ENCODE measurements around the gene KLK13. TPM values are rescaled to one million over a fixed set of nuclear protein-coding genes. Genes with fewer than 3 reads are reported as not detected.
A peak's percentile ranks its signal among the peaks of the same experiment; 100 is the strongest.

The KLK13 gene
- polyA plus RNA-seq, 6 donors from 2014 or later, result not detected

- peaks cover 2 to 10% (median 4%) of the 10 kb centered on the region in 3 donors for H3K4me1 Mint-ChIP-seq
- no peaks in the 10 kb centered on the region for H3K36me3 Mint-ChIP-seq
- H3K27ac Mint-ChIP-seq, result peak overlapping the region in 2 of 6 donors; percentile 21 to 36
- no peak for DNase-seq
- no peaks in the 10 kb centered on the region for H3K9me3 Mint-ChIP-seq
- no peak for ATAC-seq (ENCODE audit: low read depth in 2 of 2)
- H3K27me3 Mint-ChIP-seq, result peaks cover 0 to 29% (median 20%) of the 10 kb centered on the region in 3 donors
- H3K4me3 Mint-ChIP-seq, result peak overlapping the region in 1 of 8 donors; percentile 57
Measured at GRCh38 chr19:51086153-51086850, 21.4 kb upstream of the KLK13 start.

GRCh38 chr19:51084505-51084904 lies 19.6 kb upstream of the KLK13 start:
- H3K36me3 Mint-ChIP-seq, result no peaks in the 10 kb centered on the region

GRCh38 chr19:51083783-51084182 lies 18.9 kb upstream of the KLK13 start:
- Mint-ChIP-seq H3K27ac (no peak overlapping the region), H3K4me3 (peak overlapping the region in 1 of 8 donors; percentile 57)
- no peak for ATAC-seq (ENCODE audit: low read depth in 2 of 2)

More at GRCh38 chr19:51084505-51084904, 19.6 kb upstream of the KLK13 start:
- Mint-ChIP-seq H3K27me3 (peaks cover 0 to 29% (median 20%) of the 10 kb centered on the region in 3 donors), H3K9me3 (no peaks in the 10 kb centered on the region), H3K27ac (no peak overlapping the region), H3K4me1 (peaks cover 2 to 10% (median 4%) of the 10 kb centered on the region in 3 donors), H3K4me3 (no peak overlapping the region)
- ATAC-seq (ENCODE audit: low read depth in 2 of 2) (no peak), DNase-seq (no peak)

GRCh38 chr19:51083181-51083580 lies 18.3 kb upstream of the KLK13 start:
- no peak for ATAC-seq (ENCODE audit: low read depth in 2 of 2)
- Mint-ChIP-seq H3K4me3 (no peak overlapping the region), H3K4me1 (peaks cover 2 to 10% (median 4%) of the 10 kb centered on the region in 3 donors), H3K9me3 (no peaks in the 10 kb centered on the region), H3K36me3 (no peaks in the 10 kb centered on the region), H3K27ac (peak overlapping the region in 2 of 6 donors; percentile 11 to 96), H3K27me3 (peaks cover 0 to 29% (median 20%) of the 10 kb centered on the region in 3 donors)
- DNase-seq, result no peak

More at GRCh38 chr19:51083783-51084182, 18.9 kb upstream of the KLK13 start:
- no peaks in the 10 kb centered on the region for H3K9me3 Mint-ChIP-seq
- peaks cover 0 to 29% (median 20%) of the 10 kb centered on the region in 3 donors for H3K27me3 Mint-ChIP-seq
- peaks cover 2 to 10% (median 4%) of the 10 kb centered on the region in 3 donors for H3K4me1 Mint-ChIP-seq
- DNase-seq, result no peak
- H3K36me3 Mint-ChIP-seq, result no peaks in the 10 kb centered on the region

- Mint-ChIP-seq H3K4me1 (peaks cover 2 to 10% (median 4%) of the 10 kb centered on the region in 3 donors), H3K27me3 (peaks cover 0 to 29% (median 20%) of the 10 kb centered on the region in 3 donors), H3K27ac (peak within 1 kb of the TSS in 4 of 6 donors; percentile 11 to 96 (median 48)), H3K36me3 (no peaks in the 10 kb centered on the region), H3K9me3 (no peaks in the 10 kb centered on the region), H3K4me3 (peak within 1 kb of the TSS in 1 of 8 donors; percentile 57)
- DNase-seq, result no peak
- no peak for ATAC-seq (ENCODE audit: low read depth in 2 of 2)
Measured at GRCh38 chr19:51082611-51083010, 17.7 kb upstream of the KLK13 start, which contains the start of gene KLK14. Gene KLK14 (minus strand): TSS chr19:51082887. CDS start chr19:51082614, 273 bp downstream.

- no peak overlapping the region for H3K27ac Mint-ChIP-seq
- ATAC-seq (ENCODE audit: low read depth in 2 of 2) (no peak), DNase-seq (no peak)
- H3K4me1 Mint-ChIP-seq, result peaks cover 2 to 7% (median 4%) of the 10 kb centered on the region in 3 donors
- peaks cover 0 to 29% (median 24%) of the 10 kb centered on the region in 3 donors for H3K27me3 Mint-ChIP-seq
- no peaks in the 10 kb centered on the region for H3K9me3 Mint-ChIP-seq
- H3K36me3 Mint-ChIP-seq, result no peaks in the 10 kb centered on the region
- peak overlapping the region in 1 of 8 donors; percentile 52 for H3K4me3 Mint-ChIP-seq
Measured at GRCh38 chr19:51081476-51081875, 16.6 kb upstream of the KLK13 start.

- Mint-ChIP-seq H3K4me3 (no peak overlapping the region), H3K4me1 (peaks cover 2 to 4% (median 4%) of the 10 kb centered on the region in 3 donors), H3K27ac (no peak overlapping the region), H3K9me3 (peaks cover 0 to 4% (median under 1%) of the 10 kb centered on the region in 7 donors), H3K27me3 (peaks cover 5 to 29% (median 29%) of the 10 kb centered on the region in 3 donors), H3K36me3 (peaks cover 0 to 2% of the 10 kb centered on the region in 2 donors)
- no peak for DNase-seq
- no peak for ATAC-seq (ENCODE audit: low read depth in 2 of 2)
Measured at GRCh38 chr19:51079481-51080110, 14.7 kb upstream of the KLK13 start.

- peaks cover 5 to 36% (median 28%) of the 10 kb centered on the region in 3 donors for H3K27me3 Mint-ChIP-seq
- H3K4me1 Mint-ChIP-seq, result peaks cover 2 to 4% (median 4%) of the 10 kb centered on the region in 3 donors
- H3K9me3 Mint-ChIP-seq, result peaks cover 5 to 9% (median 7%) of the 10 kb centered on the region in 7 donors
- no peak overlapping the region for H3K27ac Mint-ChIP-seq
- H3K36me3 Mint-ChIP-seq, result peaks cover 6 to 10% of the 10 kb centered on the region in 2 donors
- DNase-seq, result no peak
- ATAC-seq (ENCODE audit: low read depth in 2 of 2), result no peak
- H3K4me3 Mint-ChIP-seq, result no peak overlapping the region
Measured at GRCh38 chr19:51078731-51079130, 13.8 kb upstream of the KLK13 start.

- Mint-ChIP-seq H3K27ac (peak overlapping the region in 1 of 6 donors; percentile 45), H3K36me3 (peaks cover 6 to 10% of the 10 kb centered on the region in 2 donors), H3K4me3 (no peak overlapping the region), H3K9me3 (peaks cover 5 to 16% (median 14%) of the 10 kb centered on the region in 7 donors), H3K27me3 (peaks cover 5 to 33% (median 22%) of the 10 kb centered on the region in 3 donors), H3K4me1 (peaks cover 0 to 1% (median under 1%) of the 10 kb centered on the region in 3 donors)
- no peak for DNase-seq
- ATAC-seq (ENCODE audit: low read depth in 2 of 2), result no peak
Measured at GRCh38 chr19:51078104-51078503, 13.2 kb upstream of the KLK13 start.

- Mint-ChIP-seq H3K9me3 (peaks cover 5 to 23% (median 16%) of the 10 kb centered on the region in 7 donors), H3K36me3 (peaks cover 6 to 10% of the 10 kb centered on the region in 2 donors), H3K4me3 (no peak overlapping the region), H3K27ac (peak overlapping the region in 1 of 6 donors; percentile 26), H3K4me1 (no peaks in the 10 kb centered on the region), H3K27me3 (peaks cover 5 to 21% (median 8%) of the 10 kb centered on the region in 3 donors)
- no peak for DNase-seq
- ATAC-seq (ENCODE audit: low read depth in 2 of 2), result no peak
Measured at GRCh38 chr19:51076631-51077213, 11.8 kb upstream of the KLK13 start.

- H3K36me3 Mint-ChIP-seq, result peaks cover 6 to 10% of the 10 kb centered on the region in 2 donors
Measured at GRCh38 chr19:51075998-51076397, 11.1 kb upstream of the KLK13 start.

GRCh38 chr19:51071095-51071405 lies 6.2 kb upstream of the KLK13 start:
- peaks cover 8 to 20% (median 10%) of the 10 kb centered on the region in 3 donors for H3K27me3 Mint-ChIP-seq
- no peak overlapping the region for H3K4me3 Mint-ChIP-seq
- H3K4me1 Mint-ChIP-seq, result no peaks in the 10 kb centered on the region
- ATAC-seq (ENCODE audit: low read depth in 2 of 2) (no peak), DNase-seq (no peak)
- H3K9me3 Mint-ChIP-seq, result peaks cover 10 to 35% (median 22%) of the 10 kb centered on the region in 7 donors
- H3K27ac Mint-ChIP-seq, result no peak overlapping the region
- peaks cover 6 to 25% of the 10 kb centered on the region in 2 donors for H3K36me3 Mint-ChIP-seq

More at GRCh38 chr19:51075998-51076397, 11.1 kb upstream of the KLK13 start:
- H3K27ac Mint-ChIP-seq, result no peak overlapping the region
- DNase-seq, result no peak
- no peak for ATAC-seq (ENCODE audit: low read depth in 2 of 2)
- H3K4me1 Mint-ChIP-seq, result no peaks in the 10 kb centered on the region
- H3K27me3 Mint-ChIP-seq, result peaks cover 5 to 18% (median 8%) of the 10 kb centered on the region in 3 donors
- H3K4me3 Mint-ChIP-seq, result no peak overlapping the region
- H3K9me3 Mint-ChIP-seq, result peaks cover 5 to 23% (median 16%) of the 10 kb centered on the region in 7 donors

Data from naive B cell (primary cell).